ENCODE results near the gene CSGALNACT2.

DNA sequence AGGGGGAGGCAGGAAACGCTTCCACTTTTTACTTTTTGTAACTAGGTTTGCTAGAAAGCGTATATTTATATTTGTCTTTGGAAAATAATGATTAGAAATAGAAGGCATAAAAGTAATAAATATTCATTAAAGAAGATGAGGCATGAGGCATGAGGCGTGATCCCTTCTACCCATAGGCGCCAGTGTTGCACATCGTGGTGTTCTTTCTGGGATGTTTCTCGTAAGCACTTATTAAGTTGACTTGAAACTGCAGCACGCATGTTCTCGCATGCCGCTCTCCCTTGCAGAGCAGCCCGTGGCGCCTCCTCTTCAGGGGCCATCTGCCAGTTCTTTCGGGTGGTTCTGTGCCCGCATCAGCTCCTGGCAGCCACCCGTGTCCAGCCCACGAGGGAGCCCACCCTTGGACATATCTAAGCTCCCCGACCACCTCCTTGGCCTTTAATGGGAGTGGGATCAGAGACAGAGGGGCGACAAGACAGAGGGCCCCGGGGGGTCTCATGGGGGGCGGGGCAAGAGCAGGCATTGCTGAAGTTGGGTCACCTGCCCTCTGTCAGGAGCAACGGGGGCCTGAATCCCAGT, 28.5 kb upstream of the CSGALNACT2 start:
- TF ChIP-seq, protein P1, sequence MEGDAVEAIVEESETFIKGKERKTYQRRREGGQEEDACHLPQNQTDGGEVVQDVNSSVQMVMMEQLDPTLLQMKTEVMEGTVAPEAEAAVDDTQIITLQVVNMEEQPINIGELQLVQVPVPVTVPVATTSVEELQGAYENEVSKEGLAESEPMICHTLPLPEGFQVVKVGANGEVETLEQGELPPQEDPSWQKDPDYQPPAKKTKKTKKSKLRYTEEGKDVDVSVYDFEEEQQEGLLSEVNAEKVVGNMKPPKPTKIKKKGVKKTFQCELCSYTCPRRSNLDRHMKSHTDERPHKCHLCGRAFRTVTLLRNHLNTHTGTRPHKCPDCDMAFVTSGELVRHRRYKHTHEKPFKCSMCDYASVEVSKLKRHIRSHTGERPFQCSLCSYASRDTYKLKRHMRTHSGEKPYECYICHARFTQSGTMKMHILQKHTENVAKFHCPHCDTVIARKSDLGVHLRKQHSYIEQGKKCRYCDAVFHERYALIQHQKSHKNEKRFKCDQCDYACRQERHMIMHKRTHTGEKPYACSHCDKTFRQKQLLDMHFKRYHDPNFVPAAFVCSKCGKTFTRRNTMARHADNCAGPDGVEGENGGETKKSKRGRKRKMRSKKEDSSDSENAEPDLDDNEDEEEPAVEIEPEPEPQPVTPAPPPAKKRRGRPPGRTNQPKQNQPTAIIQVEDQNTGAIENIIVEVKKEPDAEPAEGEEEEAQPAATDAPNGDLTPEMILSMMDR (IDR thresholded peaks at IDR 0.05) = no peak
- no peak for TF ChIP-seq POLR2A (IDR thresholded peaks at IDR 0.05)
